Vagina (tissue), 2 donors: Measurements from ENCODE around the gene CMSS1. TPM values are rescaled to one million over a fixed set of nuclear protein-coding genes. Genes with fewer than 3 reads are reported as not detected.

Experiments
- DNase-seq, 2 donors: peaks; one replicate each; pipeline ENCODE4 v3.0.0-alpha.2; 2017; ENCODE audit errors: extremely low spot score in 2 of 2
- H3K27ac ChIP-seq: fragments of 200-600 bp; sonication (generic); one replicate; pipeline ENCODE4 v1.5.1; 2019
- H3K27me3 ChIP-seq: fragments of 200-600 bp; sonication (generic); one replicate; pipeline ENCODE4 v1.5.1; 2019
- H3K36me3 ChIP-seq, 2 donors: fragments of 200-600 bp; sonication (generic); one replicate each; pipeline ENCODE4 v1.5.1; 2017 to 2019
- H3K4me1 ChIP-seq: fragments of 200-600 bp; sonication (generic); one replicate; pipeline ENCODE4 v1.5.1; 2019
- H3K4me3 ChIP-seq, 2 donors: fragments of 200-600 bp; sonication (generic); 1 replicate in 1 of 2; 2 replicates in 1 of 2; pipeline ENCODE4 v1.5.1; 2016 to 2019
- H3K9me3 ChIP-seq: fragments of 200-600 bp; sonication (generic); one replicate; pipeline ENCODE4 v1.5.1; 2019
- POLR2A ChIP-seq, 2 donors: fragments of 450-650 bp; IDR thresholded peaks; one replicate each; pipeline ENCODE4 v1.6.1; 2017; ENCODE audit warnings: antibody characterized with exemption in 2 of 2, mild to moderate bottlenecking in 2 of 2, moderate library complexity in 2 of 2
- POLR2AphosphoS5 ChIP-seq, 2 donors: sonication (generic); formaldehyde crosslinking; IDR thresholded peaks; one replicate each; pipeline ENCODE4 v1.9.0; 2017; ENCODE audit warnings: antibody characterized with exemption in 2 of 2, mild to moderate bottlenecking in 2 of 2, low read depth in 1 of 2; ENCODE audit not compliant: insufficient read depth in 1 of 2
- intact Hi-C: fragments of 100-400 bp; cut with DNase I; formaldehyde crosslinking; loops from one replicate; pipeline ENCODE4 v1.15.1; 2023
- total RNA-seq: library from RNA; depleted of rRNA; stranded (reverse); fragments of >200 nt; gene quantifications from one replicate; pipeline ENCODE4 v1.2.3, GENCODE V29; 2016
- TF ChIP-seq, protein P1 (sequence below), 3 experiments: fragments of 450-650 bp in 2 of 3; fragments of 200-600 bp in 1 of 3; sonication (generic) in 1 of 3; IDR thresholded peaks; one replicate each; pipeline ENCODE4 v1.5.1; 2017 to 2019; ENCODE audit warnings: antibody characterized with exemption in 3 of 3, mild to moderate bottlenecking in 2 of 3, moderate library complexity in 2 of 3

CMSS1 gene
- total RNA-seq, 1 donor from 2014 or later, result 21.4 TPM

DNA sequence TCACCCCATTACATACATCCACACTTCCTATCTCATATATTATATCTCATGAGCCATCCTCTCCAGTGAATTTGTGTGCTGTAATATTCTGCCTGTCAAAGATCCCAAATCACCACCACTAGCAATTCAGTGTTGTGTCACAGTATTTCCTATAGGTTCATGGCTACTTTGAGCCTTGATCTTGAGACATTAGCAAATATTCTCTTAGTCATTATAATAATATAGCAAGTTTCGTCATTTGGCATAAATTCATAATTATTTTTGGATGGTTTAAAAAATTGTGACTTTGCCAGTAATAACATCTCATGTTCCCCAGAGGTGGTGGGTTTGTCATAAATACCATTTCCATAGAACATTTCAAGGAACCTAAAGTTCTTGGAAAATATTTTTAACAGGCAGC lies 47.7 kb downstream of the CMSS1 start:
- intact Hi-C loops, result no loop called here
- no peaks in the 10 kb centered on the region for H3K9me3 ChIP-seq
- H3K4me1 ChIP-seq, result peaks cover 42% of the 10 kb centered on the region
- no peak for TF ChIP-seq POLR2AphosphoS5 (IDR thresholded peaks at IDR 0.05; ENCODE audit: insufficient read depth in 1 of 2, low read depth in 1 of 2)
- TF ChIP-seq, protein P1, sequence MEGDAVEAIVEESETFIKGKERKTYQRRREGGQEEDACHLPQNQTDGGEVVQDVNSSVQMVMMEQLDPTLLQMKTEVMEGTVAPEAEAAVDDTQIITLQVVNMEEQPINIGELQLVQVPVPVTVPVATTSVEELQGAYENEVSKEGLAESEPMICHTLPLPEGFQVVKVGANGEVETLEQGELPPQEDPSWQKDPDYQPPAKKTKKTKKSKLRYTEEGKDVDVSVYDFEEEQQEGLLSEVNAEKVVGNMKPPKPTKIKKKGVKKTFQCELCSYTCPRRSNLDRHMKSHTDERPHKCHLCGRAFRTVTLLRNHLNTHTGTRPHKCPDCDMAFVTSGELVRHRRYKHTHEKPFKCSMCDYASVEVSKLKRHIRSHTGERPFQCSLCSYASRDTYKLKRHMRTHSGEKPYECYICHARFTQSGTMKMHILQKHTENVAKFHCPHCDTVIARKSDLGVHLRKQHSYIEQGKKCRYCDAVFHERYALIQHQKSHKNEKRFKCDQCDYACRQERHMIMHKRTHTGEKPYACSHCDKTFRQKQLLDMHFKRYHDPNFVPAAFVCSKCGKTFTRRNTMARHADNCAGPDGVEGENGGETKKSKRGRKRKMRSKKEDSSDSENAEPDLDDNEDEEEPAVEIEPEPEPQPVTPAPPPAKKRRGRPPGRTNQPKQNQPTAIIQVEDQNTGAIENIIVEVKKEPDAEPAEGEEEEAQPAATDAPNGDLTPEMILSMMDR (IDR thresholded peaks at IDR 0.05), result no peak
- TF ChIP-seq POLR2A (IDR thresholded peaks at IDR 0.05), result no peak
- H3K27ac ChIP-seq, result no peak overlapping the region
- peaks cover 0 to 5% of the 10 kb centered on the region in 2 donors for H3K36me3 ChIP-seq
- no peak for DNase-seq
- H3K4me3 ChIP-seq, result no peak overlapping the region
- H3K27me3 ChIP-seq, result no peaks in the 10 kb centered on the region

DNA sequence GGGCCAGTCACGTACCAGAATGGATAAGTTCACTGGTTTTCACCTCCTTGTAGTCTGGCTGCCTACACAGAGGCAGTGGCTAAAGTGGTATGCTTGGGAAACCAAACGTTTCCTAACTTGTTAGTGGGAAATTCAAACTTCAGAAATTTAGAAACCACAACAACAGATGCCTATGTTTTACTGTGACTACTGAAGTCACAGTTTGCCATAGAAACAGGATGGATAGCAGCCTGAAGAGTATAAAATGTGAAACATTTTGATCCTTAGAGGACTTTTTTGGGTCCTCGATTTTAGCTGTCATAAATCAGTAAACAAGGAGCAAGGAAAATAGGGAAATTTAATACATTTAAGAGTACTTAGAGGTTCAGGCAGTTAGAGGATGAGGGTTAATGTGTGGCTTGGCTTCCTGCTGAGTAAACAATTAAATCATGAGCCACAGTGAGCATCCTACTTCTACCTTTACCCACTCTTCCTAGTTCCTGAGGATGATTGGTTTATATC lies 48.6 kb downstream of the CMSS1 start:
- peaks cover 48% of the 10 kb centered on the region for H3K4me1 ChIP-seq
- TF ChIP-seq, protein P1 (IDR thresholded peaks at IDR 0.05), result no peak
- no peak for TF ChIP-seq POLR2A (IDR thresholded peaks at IDR 0.05)
- DNase-seq, result no peak
- no peaks in the 10 kb centered on the region for H3K27me3 ChIP-seq
- no peak overlapping the region for H3K4me3 ChIP-seq
- H3K36me3 ChIP-seq, result peaks cover 0 to 5% of the 10 kb centered on the region in 2 donors
- peak overlapping the region; percentile 52 for H3K27ac ChIP-seq
- H3K9me3 ChIP-seq, result no peaks in the 10 kb centered on the region
- intact Hi-C loops, result no loop called here

DNA sequence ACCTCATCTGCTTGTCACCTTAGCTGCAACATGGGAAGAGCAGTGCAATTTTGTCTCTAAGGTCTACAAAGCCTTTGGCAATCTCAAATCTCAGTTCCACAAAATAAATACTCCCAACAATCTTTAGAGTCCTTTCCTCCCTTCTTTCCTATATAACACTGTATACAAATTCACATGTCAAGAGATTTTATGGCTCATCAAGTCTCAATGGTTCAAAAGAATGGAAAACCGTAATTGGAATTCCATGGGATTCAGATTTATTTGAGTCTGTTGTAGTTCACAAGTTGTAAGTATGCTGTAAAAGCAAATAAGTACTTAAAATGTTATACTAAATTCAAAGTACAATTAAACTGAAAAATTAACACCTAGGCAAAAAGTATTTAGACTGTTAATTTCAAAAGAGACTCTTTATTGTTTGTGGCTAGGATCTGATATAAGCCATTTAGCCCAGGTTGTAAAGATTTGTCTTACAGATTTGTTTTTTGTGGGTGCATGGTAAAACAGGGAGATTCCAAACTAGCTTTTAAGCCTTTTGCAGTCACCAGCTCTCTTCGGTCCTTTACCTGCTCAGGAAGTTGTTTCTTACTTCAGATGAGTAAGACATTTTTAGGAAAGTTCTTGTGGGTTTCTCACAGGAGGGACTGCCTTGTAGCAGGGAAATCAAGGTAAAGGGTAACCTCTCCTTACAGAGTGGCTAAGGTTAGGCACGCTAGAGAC lies 50.1 kb downstream of the CMSS1 start:
- Histone ChIP-seq H3K36me3 (peaks cover 0 to 1% of the 10 kb centered on the region in 2 donors), H3K9me3 (no peaks in the 10 kb centered on the region), H3K27ac (peak overlapping the region; percentile 36), H3K27me3 (no peaks in the 10 kb centered on the region), H3K4me3 (no peak overlapping the region), H3K4me1 (peaks cover 52% of the 10 kb centered on the region)
- TF ChIP-seq POLR2A (IDR thresholded peaks at IDR 0.05), result no peak
- TF ChIP-seq, protein P1 (IDR thresholded peaks at IDR 0.05), result no peak
- no peak for TF ChIP-seq POLR2AphosphoS5 (IDR thresholded peaks at IDR 0.05; ENCODE audit: insufficient read depth in 1 of 2, low read depth in 1 of 2)
- no peak for DNase-seq
- intact Hi-C loops, result no loop called here

DNA sequence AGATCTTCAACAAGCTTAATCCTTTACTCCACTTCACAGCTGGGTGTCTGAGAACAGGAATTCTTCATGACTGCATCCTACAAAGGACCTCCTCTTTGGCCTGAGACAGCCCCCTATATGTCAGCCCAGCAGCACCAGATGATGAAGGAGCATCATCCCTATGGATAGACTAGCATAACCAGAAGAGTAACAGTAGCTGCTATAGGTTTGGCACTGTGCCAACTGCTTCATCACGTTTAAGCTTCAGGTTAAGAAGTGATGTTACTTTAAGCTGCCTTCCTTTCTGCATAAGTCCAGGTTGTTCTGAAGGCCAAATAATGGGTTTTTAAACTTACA lies 50.6 kb downstream of the CMSS1 start:
- DNase-seq, result no peak
- Histone ChIP-seq H3K4me3 (no peak overlapping the region), H3K36me3 (no peaks in the 10 kb centered on the region), H3K27me3 (no peaks in the 10 kb centered on the region), H3K9me3 (no peaks in the 10 kb centered on the region), H3K4me1 (peaks cover 52% of the 10 kb centered on the region), H3K27ac (peak overlapping the region; percentile 36)
- intact Hi-C loops, result no loop called here
- TF ChIP-seq, protein P1 (IDR thresholded peaks at IDR 0.05), result no peak
- no peak for TF ChIP-seq POLR2A (IDR thresholded peaks at IDR 0.05)
- no peak for TF ChIP-seq POLR2AphosphoS5 (IDR thresholded peaks at IDR 0.05; ENCODE audit: insufficient read depth in 1 of 2, low read depth in 1 of 2)

DNA sequence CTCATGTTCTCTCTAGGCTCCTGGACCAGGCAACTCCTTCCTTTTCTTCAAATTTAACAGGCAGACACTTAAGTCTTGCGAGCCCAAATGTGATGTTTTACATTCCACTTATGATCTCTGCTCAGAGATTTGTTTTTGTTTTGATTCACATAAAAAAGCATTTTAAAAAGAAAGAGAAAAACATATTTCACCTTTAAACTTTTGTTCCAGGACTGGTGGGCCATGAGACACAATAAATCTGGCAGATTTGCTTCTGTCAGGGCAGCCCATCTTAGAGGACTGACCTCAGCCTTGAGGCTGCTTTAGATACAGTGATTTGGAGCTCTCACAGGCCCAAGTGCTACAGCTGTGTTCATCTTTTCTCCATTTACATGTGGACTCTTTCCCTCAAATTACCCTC lies 52.0 kb downstream of the CMSS1 start:
- Histone ChIP-seq H3K9me3 (no peaks in the 10 kb centered on the region), H3K4me1 (peaks cover 53% of the 10 kb centered on the region), H3K27ac (peak overlapping the region; percentile 44), H3K27me3 (no peaks in the 10 kb centered on the region), H3K4me3 (no peak overlapping the region), H3K36me3 (no peaks in the 10 kb centered on the region)
- intact Hi-C loops, result loop anchor here (10.0 kb wide), 1 partner anchor 75 kb away; no protein-coding TSS in a partner anchor
- no peak for DNase-seq
- no peak for TF ChIP-seq POLR2AphosphoS5 (IDR thresholded peaks at IDR 0.05; ENCODE audit: insufficient read depth in 1 of 2, low read depth in 1 of 2)
- TF ChIP-seq POLR2A (IDR thresholded peaks at IDR 0.05), result no peak
- TF ChIP-seq, protein P1 (IDR thresholded peaks at IDR 0.05), result no peak
